Embryonic facial prominence (tissue), 1 donor: ENCODE measurements around the gene FOXK1.
A peak's percentile ranks its signal among the peaks of the same experiment; 100 is the strongest.

Source experiments
- DNase-seq: peaks from one replicate; pipeline ENCODE4 v3.0.0-alpha.2; 2016; ENCODE audit errors: extremely low spot score

FOXK1 gene

DNA sequence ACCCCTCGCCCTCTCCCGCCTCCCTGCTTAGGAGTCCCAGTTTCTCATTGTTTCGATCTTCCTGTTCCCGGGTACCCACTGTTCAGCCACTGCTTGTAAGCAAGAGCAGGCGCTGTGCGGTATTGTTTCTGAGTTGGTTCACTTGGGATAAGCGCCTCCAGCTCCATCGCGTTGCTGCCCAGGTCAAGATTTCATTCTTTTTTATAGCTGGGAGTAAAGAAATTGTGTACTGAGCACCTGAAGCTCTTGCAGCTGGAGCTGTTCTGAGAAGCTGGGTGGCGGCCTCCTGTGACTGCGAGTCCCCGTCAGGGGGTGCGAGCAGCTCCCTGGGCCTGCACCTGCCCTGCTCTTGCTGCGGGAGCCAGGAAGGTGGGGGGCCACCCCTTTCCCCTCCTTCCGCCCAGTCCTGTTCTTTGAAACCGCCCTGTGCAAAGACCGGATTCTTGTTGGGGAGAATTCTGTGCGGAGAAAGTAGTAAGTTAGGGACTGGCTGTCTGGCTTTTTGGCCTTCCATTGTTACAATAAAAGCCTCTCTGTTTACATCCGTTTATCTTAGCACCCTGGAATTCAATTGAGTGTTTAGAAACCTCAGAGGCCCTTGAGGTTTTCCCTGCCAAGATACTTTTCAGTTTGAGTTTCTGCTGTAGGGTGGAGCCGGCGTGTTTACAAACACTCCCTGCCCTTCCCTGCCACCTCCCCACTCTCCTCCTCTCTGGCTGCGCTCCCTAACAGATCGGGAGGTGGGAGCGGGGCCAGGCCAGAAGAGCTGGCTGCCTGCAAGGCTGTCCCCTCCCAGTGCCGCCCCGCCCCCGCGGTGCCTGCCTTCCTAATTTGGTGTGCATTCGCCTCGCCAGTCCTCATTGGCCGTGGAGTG, 62.5 kb downstream of the FOXK1 start:
- peak; percentile 94 for DNase-seq

DNA sequence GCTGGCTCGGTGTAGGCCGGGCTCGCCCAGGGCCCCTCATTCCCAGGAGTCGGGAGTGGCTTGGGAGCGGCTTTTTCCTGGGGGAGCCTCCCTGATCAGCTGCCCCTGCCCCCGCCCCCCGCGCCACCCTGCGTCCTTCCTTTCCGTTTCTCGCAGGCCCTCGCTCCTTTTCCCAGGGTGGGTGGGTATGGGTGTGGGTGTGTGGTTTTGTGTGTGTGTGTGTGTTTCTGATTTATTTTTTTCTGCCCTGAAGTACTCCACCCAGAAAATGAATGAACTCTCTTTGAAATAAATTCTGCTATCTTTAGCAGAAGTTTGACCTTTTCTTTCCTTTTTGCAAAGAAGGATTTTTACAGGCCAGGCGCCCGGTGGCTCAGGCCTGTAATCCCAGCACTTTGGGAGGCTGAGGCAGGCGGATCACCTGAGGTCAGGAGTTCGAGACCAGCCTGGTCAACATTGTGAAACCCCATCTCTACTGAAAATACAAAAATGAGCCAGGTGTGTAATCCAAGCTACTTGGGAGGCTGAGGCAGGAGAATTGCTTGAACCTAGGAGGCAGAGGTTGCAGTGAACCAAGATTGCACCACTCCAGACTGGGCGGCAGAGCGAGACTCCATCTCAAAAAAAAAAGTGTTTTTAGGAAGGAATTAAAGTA, 63.3 kb downstream of the FOXK1 start:
- no peak for DNase-seq

DNA sequence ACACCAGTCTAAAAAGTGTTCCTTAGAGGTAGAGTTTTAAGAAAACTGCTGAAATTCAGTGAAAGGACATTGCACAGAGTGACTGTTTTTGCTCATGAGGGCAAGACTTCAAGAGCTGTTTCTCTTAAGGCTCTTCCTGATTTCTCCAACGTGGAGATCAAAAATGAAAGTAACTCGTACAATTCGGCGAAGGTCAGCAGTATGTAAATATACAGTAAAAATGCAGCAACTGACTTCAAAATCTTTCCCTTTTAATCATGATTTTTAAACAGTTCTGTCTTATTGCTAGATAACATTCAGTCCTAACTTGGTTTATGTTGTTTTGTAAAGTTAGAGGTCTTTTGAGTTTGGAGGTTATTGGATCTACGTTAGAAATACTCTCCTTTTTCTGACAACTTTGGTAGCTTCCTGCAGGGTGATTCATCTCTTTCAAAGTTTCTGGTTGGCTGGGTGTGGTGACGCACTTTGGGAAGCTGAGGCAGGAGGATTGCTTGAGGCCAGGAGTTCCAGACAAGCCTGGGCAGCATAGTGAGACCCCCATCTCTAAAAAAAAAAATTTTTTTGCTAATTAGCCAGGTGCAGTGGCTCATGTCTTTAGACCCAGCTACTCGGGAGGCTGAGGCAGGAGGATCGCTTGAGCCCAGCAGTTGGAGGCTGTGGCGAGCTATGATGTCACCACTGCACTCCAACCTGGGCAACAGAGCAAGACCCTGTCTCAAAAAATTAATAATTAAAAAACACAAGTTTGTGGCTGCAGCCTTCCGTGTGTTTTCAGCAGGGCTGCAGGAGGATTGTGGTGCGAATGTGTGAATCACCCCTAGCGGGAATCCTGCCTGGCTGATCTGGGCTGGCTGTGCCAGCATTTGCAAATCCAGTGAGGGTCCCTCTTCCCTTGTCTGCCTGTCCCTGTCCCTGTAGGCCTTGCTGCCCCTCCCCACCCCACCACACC, 64.2 kb downstream of the FOXK1 start:
- no peak for DNase-seq

DNA sequence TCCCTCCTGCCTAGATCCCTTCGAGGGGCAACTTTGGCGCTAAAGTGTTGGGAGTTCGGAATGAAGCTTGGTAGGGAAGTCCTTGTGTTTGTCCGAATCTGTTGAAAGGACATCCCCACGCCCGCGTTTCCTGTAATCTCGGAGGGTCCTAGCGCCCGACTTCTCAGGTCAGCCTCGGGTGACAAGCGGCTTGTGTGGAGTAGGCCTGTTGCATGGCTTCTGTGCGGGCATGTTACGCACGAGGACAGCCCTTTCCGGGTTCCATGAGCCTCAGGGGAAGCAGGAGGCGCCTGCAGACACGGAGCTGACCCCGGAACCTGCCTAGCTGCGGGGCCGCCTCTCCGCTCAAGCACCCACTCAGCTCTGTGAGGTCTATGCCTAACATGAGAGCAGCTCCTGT, 64.9 kb downstream of the FOXK1 start:
- no peak for DNase-seq

DNA sequence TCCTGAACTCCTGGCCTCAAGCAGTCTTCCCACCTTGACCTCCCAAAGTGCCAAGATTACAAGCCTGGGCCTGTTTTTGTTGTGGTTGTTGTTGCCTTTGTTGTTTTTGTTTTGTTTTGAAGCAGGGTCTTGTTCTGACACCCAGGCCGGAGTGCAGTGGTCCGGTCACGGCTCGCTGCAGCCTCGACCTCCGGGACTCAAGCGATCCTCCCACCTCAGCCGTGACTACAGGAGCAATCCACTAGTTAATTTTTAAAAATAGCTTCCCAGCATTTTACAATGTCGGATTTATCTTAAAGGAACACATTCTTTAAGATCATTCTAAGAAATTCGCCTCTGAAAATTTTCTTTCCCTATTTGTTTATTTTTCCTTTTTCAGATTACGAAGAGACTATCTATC, 65.7 kb downstream of the FOXK1 start:
- no peak for DNase-seq

DNA sequence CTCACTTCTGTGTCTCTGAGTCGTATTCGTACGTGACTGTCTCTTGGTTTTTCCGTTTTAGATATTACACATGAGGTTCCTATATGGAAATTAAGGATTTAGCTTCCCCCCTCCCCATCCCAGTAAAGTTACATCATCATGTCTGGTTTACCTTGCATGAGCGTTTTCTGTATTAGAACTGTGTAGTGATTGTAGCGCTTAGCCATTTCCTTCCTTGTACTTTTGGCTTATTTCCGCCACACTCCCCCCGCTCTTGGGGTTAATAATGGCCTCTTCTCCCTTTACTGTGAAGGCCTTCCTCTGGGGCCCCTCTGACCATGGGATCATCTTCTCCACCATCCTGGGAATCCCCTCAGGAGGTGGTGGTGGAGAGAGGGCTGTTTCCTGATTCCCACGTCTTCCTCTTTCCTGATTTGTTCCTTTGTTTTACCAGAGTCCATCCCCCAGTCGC, 66.2 kb downstream of the FOXK1 start:
- no peak for DNase-seq

DNA sequence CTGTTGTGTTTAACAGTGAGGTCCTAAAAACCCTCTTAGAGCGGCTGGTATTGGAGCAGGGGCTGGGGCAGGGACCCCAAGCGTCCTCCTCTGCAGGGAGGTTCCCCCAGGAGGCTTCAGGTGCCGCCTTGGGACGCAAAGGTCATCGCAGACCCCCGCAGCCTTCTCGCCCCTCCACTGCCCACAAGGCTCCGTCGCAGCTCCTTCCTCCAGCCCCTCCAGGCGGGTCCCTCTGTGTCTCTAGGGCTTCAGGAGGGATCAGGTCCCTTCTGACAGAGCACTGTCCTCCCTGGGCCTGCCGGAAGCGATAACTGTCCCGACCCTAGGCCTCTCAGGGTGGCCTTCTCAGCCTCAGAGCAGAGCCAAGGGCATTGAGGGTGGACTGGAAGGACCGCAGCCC, 67.3 kb downstream of the FOXK1 start:
- no peak for DNase-seq

DNA sequence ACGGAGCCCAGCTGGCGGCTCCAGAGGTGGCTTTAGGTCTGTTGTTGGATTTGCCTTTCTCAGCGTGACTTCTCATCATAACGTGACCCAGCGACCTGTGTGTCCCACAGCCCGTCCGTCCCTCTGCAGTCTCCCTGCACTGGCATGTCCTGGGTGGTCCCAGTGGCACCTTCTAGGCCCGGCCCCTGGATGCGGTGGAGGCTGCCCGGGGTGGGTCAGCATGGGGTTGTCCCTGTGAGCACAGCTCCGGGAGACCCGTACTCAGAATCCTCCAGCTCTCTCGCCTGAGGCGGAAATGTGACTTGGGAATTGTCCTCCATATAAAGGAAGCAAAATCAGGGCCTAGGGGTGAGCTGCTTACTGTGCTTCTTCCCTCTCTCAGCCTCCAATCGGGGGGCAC, 67.7 kb downstream of the FOXK1 start:
- no peak for DNase-seq

DNA sequence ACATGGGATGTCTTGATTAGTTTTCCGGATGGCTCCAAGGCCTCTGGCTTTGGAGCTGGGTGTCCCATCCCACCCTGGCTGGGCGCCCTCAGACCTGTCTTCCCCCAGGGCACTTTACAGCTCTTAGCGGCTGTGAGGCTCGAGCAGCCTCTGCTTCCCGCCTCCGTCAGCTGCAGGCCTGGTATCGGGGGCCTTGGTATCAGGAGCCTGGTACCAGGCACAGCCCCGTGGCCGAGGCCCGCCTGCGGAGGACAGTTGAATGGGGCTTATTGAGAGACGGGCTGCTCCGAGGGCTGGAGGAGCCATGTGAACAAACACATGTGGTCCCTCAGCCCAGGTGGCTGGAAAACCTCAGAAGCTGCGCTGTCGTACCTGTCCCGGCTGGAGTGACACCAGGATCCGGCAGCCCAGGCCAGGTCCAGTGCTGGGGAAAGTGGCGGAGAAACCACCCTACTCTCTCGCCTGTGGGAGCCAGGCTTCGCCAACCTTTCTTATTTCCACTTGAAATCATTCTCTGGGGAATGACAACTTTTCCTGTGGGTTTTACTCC, 69.4 kb downstream of the FOXK1 start:
- DNase-seq: no peak

DNA sequence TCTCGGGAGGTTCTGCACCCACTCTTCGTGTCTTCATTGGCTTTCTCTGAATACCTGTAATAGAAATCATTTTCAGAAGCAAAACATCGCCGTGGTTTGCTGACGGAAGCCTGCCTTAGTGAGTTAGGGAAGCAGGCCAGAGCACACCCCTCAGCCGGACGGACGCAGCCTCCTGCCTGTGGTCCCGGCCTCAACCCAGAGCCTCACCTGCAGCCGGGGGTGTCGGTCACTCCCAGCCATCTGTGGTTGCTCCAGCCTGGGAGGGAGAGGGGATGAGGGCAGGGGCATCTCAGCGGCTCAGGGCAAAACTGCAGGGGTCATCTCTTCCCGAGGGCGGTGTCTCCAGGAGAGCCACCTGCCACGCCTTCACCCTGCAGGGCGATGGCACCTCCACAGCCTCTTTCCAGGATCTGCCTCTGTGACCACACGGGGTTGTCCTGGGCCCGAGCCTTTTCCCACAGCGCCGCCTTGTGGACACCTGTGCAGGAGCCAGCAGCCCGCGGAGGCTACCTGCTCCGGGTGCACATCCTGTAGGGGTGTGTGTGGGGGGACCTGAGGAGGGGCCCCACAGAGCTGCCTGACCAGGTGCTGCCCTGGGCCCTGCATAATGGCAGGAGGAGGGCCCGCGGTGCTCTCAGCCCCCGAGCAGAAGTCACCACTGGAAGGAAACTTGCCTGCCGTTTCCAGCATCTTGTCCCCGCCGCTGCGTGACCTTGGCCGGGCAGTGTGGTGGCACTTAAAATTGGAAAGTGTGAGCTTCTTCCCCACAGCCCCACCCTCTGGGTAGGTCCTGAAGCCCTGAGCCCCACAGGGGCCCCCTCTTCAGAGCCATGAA, 71.7 kb downstream of the FOXK1 start:
- DNase-seq: no peak

DNA sequence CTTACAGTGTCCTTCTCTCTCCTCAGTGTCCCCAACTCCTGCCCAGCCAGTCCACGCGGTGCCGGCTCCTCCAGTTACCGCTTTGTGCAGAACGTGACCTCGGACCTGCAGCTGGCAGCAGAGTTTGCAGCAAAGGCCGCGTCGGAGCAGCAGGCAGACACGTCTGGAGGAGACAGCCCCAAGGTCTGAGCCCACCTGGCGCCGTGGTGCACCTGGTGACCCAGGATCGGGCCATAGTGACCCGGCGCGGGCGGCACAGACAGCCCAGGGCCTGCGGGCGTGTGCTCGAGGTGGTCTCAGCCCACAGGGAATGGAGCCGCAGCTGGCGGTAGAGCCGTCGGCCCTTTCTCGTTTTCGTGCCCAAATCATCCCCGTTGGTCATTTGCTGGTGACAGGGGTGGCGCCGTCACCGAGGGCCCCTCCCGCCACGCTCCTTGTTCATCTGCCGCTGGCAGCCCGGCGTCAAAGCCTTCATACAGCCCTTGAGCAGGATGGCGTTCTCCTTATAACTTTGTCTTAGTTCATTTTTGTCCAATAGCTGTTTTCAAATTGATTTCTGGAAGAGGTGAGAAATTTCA, 72.4 kb downstream of the FOXK1 start:
- DNase-seq: no peak

DNA sequence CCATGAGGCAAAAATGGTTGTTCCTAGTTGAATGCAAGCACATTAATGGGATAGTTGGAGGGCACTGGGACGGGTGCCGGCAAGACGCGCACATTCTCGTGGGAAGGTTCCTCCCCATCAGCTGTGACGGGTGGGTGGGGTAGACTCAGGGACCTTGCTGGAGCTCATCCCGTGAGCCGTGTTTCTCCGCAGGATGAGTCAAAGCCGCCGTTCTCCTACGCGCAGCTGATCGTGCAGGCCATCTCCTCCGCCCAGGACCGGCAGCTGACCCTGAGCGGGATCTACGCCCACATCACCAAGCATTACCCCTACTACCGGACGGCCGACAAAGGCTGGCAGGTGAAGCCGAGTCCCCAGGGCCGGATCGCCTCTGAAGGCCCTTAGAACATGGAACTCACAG, 73.0 kb downstream of the FOXK1 start:
- no peak for DNase-seq

DNA sequence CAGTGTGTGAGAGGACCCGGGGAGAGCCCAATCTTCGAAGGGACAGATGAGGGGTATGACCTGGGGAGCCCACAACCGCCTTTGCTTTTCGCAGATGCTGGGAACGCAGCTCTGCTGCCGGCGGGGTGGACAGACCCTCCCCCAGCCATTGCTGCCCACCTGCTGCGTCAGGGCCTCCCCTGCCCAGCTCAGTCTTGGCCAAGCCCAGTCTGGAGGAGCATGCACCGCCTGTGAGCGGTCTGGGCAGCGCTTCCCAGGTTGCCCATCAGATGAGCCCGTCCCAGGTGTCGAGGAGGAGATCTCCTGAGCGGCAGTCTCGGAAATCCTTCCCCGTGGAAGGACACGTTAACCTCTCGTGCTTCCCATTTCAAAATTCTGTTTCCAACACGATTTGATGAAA, 76.0 kb downstream of the FOXK1 start:
- no peak for DNase-seq

DNA sequence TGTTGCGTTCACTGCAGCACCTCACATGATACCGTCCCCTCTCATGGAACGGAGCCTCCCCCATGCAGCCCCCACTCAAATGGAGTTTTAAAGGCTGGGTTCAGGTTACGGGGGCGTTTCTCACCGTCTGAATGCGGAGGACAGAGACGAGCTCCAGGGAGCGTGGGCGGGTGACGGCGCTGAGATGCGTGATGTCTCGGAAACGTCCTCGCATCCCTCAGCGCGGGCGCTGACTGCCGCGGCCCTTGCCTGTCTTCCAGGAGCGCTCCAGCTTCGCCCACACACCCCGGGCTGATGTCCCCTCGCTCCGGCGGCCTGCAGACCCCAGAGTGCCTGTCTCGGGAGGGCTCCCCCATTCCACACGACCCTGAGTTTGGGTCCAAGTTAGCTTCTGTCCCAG, 76.7 kb downstream of the FOXK1 start:
- no peak for DNase-seq

DNA sequence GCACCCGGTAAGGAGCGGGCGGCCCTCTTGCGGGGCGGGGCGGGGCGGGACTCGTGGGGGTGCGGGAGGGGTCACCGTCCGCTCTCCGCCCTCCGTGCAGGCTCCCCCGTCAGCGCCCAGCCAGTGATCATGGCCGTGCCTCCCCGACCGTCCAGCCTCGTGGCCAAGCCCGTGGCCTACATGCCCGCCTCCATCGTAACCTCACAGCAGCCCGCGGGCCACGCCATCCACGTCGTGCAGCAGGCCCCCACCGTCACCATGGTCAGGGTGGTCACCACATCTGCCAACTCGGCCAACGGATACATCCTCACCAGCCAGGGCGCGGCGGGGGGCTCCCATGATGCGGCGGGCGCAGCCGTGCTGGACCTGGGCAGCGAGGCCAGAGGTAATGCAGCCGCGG, 77.1 kb downstream of the FOXK1 start:
- DNase-seq: no peak

DNA sequence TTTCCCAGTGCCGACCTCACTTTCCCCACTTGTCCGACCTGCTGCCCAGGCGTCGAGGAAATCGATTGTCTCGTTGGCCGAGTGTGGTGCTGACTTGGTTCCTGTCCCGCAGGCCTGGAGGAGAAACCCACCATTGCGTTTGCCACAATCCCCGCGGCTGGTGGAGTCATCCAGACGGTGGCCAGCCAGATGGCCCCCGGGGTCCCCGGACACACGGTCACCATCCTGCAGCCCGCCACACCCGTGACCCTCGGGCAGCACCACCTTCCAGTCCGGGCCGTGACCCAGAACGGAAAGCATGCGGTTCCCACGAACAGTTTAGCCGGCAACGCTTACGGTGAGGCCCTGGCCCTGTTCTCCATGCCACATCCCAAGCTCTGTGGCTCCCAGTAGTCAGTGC, 78.9 kb downstream of the FOXK1 start:
- no peak for DNase-seq

DNA sequence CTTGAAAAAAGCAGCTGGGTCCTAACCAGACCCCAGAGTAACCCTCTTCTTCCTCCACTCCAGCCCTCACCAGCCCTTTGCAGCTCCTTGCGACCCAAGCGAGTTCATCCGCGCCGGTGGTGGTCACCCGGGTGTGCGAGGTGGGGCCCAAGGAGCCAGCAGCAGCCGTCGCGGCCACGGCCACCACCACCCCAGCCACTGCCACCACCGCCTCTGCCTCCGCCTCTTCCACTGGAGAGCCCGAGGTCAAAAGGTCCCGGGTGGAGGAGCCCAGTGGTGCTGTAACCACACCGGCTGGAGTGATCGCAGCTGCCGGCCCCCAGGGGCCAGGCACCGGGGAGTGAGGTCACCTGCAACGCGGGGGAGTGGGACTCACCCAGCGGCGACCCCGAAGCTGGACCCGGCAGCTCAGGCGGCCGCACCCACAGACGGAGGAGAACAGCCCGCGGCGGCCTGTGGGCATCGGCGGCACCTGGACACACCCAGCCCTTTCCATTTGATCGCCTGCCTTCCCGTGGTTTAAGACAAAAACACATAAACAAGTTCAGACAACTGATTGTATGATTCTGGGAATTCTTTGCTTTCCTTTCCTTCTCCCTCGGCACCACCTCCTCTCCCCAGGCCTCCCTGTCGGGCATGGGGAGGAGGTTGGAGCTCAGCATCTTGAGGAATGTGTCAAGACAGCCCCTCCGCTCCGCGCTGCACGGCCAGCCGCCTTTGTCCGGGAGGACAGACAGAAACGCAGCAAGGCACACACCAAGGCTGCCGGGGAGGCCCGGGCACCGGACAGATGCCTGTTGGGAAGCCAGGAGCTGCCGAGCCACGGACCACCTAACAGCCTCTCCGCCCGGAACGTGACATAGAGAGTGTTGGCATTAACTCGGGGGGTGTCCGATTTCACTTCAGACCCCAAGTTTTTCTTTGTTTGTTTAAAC, 80.3 kb downstream of the FOXK1 start:
- no peak for DNase-seq

DNA sequence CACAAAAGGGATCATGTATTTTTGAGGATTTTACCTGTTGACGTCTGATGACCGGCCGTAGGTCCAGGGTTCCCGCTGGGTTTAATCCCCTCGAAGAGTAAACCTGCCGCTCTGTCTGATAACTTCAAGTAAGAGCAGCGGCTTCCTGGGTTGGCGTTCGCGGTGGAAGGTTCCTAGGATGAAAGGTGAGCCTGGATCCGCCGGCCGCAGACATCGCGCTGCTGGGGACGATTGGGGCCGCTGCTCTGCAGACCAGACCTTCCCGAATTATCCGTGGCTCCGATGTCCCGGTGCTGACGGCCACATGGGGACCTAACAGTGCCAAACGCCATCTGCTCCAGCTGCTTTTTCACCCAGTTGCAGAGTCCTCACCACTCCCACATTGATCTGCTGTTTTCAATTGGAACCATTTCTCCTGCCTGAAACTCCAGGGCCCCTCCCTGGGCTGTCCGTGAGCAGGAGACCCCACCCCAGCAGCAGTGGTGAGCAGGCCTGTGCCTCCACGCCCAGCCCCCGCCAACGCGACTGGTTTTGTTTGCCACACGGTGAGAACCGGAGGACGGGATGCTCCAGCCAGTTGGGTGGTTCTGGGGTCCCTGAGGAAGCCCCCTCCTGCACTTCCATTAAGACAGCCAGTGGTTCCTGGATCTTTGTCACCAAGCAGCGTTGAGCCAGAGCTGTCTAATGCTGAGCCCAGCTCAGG, 81.1 kb downstream of the FOXK1 start:
- no peak for DNase-seq

DNA sequence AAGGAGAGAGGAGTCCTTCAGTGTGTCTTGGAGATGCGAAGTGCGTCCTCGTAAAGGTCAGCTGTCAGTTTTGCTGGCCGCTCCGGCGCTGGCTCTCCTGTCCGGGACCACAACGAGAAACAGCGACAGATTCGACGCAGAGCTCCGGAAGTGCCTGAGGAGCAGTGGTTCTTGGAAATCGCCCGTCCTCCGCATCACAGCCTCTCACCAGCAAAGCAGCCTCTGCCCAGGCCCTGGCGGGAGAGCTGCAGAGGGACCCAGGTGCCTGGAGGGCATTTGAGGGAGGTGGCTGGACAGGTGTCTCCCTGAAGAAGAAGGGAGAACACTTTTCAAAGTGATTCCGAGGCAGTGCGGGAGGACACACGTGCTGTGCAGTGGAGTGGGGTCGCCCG, 81.7 kb downstream of the FOXK1 start:
- DNase-seq: no peak
